ENCODE results near the gene PIM2. TPM values are rescaled to one million over a fixed set of nuclear protein-coding genes. Genes with fewer than 3 reads are reported as not detected.

PIM2 gene
- total RNA-seq, 1 donor, result 4.3 TPM

- Histone ChIP-seq H2AFZ (ENCODE audit: low read length) (no peak overlapping the region), H4K20me1 (ENCODE audit: insufficient read depth, low read length) (no peaks in the 10 kb centered on the region), H3K36me3 (ENCODE audit: insufficient read depth, low read length) (peaks cover 16% of the 10 kb centered on the region), H3K27me3 (ENCODE audit: insufficient read depth, low read length) (no peaks in the 10 kb centered on the region), H3K4me3 (ENCODE audit: insufficient read depth, low read length) (no peak overlapping the region), H3K79me2 (ENCODE audit: insufficient read depth, low read length) (peaks cover 20% of the 10 kb centered on the region), H3K27ac (ENCODE audit: low read depth, low read length) (no peak overlapping the region), H3K4me2 (ENCODE audit: insufficient read depth, low read length) (no peak overlapping the region), H3K4me1 (ENCODE audit: insufficient read depth, low read length) (peaks cover 13% of the 10 kb centered on the region), H3K9me3 (ENCODE audit: low read depth, low read length) (no peaks in the 10 kb centered on the region)
- no peak for TF ChIP-seq CTCF (IDR thresholded peaks at IDR 0.05; ENCODE audit: extremely low read depth, low read depth, low read length)
- DNase-seq (ENCODE audit: insufficient read length, low spot score, missing footprints), result peak; percentile 34
Measured at GRCh38 chrX:48914593-48915493, 4.0 kb downstream of the PIM2 start.

DNA sequence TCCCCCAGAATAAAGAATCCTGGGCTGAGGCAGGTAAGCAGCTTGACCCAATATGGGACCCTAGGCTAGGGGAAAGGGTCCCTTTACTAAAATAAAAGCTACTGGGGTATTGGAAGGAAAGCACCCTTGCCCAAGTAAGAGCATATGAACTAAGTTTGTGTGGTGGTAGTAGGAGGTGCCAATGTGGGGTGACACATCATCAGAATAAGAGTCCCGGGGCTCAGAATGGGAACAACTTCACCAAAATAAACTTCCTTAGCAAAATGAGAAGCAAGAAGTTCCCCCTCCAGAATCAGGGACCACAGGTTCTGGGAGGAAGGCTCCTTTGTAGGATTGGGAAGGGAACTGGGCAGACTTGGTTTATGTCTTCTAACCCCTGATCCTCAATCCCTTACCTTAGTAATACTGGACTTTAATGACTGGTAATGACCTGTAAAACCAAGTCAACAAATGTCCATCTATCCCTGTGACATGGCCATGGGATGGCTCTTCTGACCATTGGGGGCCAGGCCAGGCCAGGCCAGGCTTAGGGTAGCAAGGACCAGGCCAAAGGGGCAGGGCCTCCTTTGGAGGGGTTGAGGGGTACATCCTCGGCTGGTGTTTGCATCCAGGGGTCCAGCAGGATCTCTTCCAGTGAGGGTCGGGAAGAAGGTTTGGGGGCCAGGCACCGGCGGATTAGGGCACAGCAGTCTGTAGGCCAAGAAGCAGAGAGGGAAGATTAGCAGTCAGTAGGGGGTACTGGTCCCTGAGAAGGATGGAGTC lies 5.0 kb downstream of the PIM2 start:
- Histone ChIP-seq H4K20me1 (ENCODE audit: insufficient read depth, low read length) (no peaks in the 10 kb centered on the region), H3K36me3 (ENCODE audit: insufficient read depth, low read length) (peaks cover 25% of the 10 kb centered on the region), H3K9me3 (ENCODE audit: low read depth, low read length) (no peaks in the 10 kb centered on the region), H2AFZ (ENCODE audit: low read length) (no peak overlapping the region), H3K27ac (ENCODE audit: low read depth, low read length) (no peak overlapping the region), H3K4me2 (ENCODE audit: insufficient read depth, low read length) (no peak overlapping the region), H3K79me2 (ENCODE audit: insufficient read depth, low read length) (peaks cover 30% of the 10 kb centered on the region), H3K4me3 (ENCODE audit: insufficient read depth, low read length) (no peak overlapping the region), H3K4me1 (ENCODE audit: insufficient read depth, low read length) (peaks cover 3% of the 10 kb centered on the region), H3K27me3 (ENCODE audit: insufficient read depth, low read length) (no peaks in the 10 kb centered on the region)
- no peak for TF ChIP-seq CTCF (IDR thresholded peaks at IDR 0.05; ENCODE audit: extremely low read depth, low read depth, low read length)
- peak; percentile 35 for DNase-seq (ENCODE audit: insufficient read length, low spot score, missing footprints)

DNA sequence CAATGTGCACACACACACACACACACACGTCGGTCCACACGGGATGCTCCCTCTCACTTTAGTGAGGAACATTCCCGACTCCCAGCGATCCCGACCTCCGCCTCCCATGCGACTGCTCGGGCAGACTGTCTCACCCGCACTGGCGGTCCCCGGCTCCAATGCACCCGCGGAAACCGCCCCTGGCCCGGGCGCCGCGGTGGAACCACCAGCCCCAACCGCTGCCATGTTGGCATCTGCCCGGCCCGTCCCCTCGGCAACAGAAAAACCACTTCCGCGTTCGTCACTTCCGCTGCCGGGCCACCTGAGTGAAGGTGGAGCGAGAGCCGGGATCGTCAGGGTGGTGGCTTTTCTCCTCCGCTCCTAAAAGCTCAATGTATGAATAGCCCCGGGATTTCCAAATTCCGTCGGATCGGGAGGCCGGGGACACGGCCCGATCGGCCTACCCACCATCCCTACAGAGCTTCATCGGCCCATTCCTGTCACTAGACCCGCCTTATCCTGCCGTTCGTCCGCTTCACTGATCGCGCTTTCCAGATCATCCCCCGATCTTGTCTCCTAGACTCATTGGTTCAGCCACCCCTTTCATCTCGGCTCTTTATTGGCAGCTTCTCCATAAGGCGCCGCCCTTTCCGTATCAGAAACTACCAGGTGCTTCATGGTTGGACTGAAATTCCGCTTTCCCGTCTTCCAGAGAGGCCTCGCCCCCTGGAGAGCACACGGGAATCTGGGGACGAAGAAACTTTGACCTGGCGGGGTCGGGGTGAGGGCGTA lies 7.2 kb downstream of the PIM2 start, which contains the start of gene SLC35A2:
TSS of gene SLC35A2 (minus strand) at position 235 of the 771 bp plus-strand sequence. CDS start at position 225, 10 bp downstream.
- H3K36me3 ChIP-seq (ENCODE audit: insufficient read depth, low read length), result peaks cover 29% of the 10 kb centered on the region
- peak within 1 kb of the TSS; percentile 84 for H3K4me3 ChIP-seq (ENCODE audit: insufficient read depth, low read length)
- peak within 1 kb of the TSS; percentile 85 for H3K27ac ChIP-seq (ENCODE audit: low read depth, low read length)
- H3K9me3 ChIP-seq (ENCODE audit: low read depth, low read length), result no peaks in the 10 kb centered on the region
- no peaks in the 10 kb centered on the region for H3K27me3 ChIP-seq (ENCODE audit: insufficient read depth, low read length)
- peak within 1 kb of the TSS; percentile 84 for H3K4me2 ChIP-seq (ENCODE audit: insufficient read depth, low read length)
- peaks cover 36% of the 10 kb centered on the region for H3K79me2 ChIP-seq (ENCODE audit: insufficient read depth, low read length)
- H3K4me1 ChIP-seq (ENCODE audit: insufficient read depth, low read length), result peaks cover 3% of the 10 kb centered on the region
- DNase-seq (ENCODE audit: insufficient read length, low spot score, missing footprints), result peak; percentile 93
- H4K20me1 ChIP-seq (ENCODE audit: insufficient read depth, low read length), result no peaks in the 10 kb centered on the region
- H2AFZ ChIP-seq (ENCODE audit: low read length), result peak within 1 kb of the TSS; percentile 67
- no peak for TF ChIP-seq CTCF (IDR thresholded peaks at IDR 0.05; ENCODE audit: extremely low read depth, low read depth, low read length)

Data from osteoblast (primary cell).